ENCODE measurements around the gene SLC35D3.

GRCh38 chr6:136968837-136969236 is 46.7 kb downstream of the SLC35D3 start:
- TF ChIP-seq, protein P1, sequence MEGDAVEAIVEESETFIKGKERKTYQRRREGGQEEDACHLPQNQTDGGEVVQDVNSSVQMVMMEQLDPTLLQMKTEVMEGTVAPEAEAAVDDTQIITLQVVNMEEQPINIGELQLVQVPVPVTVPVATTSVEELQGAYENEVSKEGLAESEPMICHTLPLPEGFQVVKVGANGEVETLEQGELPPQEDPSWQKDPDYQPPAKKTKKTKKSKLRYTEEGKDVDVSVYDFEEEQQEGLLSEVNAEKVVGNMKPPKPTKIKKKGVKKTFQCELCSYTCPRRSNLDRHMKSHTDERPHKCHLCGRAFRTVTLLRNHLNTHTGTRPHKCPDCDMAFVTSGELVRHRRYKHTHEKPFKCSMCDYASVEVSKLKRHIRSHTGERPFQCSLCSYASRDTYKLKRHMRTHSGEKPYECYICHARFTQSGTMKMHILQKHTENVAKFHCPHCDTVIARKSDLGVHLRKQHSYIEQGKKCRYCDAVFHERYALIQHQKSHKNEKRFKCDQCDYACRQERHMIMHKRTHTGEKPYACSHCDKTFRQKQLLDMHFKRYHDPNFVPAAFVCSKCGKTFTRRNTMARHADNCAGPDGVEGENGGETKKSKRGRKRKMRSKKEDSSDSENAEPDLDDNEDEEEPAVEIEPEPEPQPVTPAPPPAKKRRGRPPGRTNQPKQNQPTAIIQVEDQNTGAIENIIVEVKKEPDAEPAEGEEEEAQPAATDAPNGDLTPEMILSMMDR (IDR thresholded peaks at IDR 0.05; ENCODE audit: low read depth, low read length, poor library complexity, severe bottlenecking), result no peak
- no peak for TF ChIP-seq EZH2phosphoT487 (IDR thresholded peaks at IDR 0.05; ENCODE audit: borderline replicate concordance, low read length)
